ENCODE results near the gene PTGES3L.
A peak's percentile ranks its signal among the peaks of the same experiment; 100 is the strongest.
"Not testable (repeated sequence)": the region's sequence is repeated elsewhere in the genome, so short reads cannot be mapped to it uniquely, and the experiment has no call there.

Gene PTGES3L

GRCh38 chr17:42997390-42997983 lies 17.6 kb upstream of the PTGES3L start:
- Histone ChIP-seq H3K9me3 (replicated peaks; ENCODE audit: insufficient read depth, low read length) (no peaks in the 10 kb centered on the region), H3F3A (ENCODE audit: insufficient read depth, low read length) (peaks cover 42% of the 10 kb centered on the region), H3K9ac (ENCODE audit: low read length) (peak overlapping the region; percentile 48; the same call in 1 of the 2 replicates), H3K9me2 (replicated peaks; ENCODE audit: insufficient read depth, low read length) (no peaks in the 10 kb centered on the region), H3K79me2 (ENCODE audit: low read length) (peaks cover 27% of the 10 kb centered on the region), H3K27ac (ENCODE audit: low read length) (peak overlapping the region; percentile 79; the same call in 1 of the 2 replicates), H4K20me1 (ENCODE audit: insufficient read depth, low read length) (no peaks in the 10 kb centered on the region), H2AFZ (ENCODE audit: low read length) (peak overlapping the region; percentile 39), H3K27me3 (replicated peaks; ENCODE audit: insufficient read depth, low read length) (no peaks in the 10 kb centered on the region), H3K4me1 (ENCODE audit: low read length) (peaks cover 14% of the 10 kb centered on the region), H3K4me3 (ENCODE audit: low read length) (peak overlapping the region; percentile 48), H3K36me3 (replicated peaks; ENCODE audit: insufficient read depth, low read length) (peaks cover 10% of the 10 kb centered on the region), H3K4me2 (ENCODE audit: low read depth, low read length) (peak overlapping the region; percentile 75)
- TF ChIP-seq CTCF (IDR thresholded peaks at IDR 0.05; ENCODE audit: low read length) = no peak
- TF ChIP-seq EZH2phosphoT487 (IDR thresholded peaks at IDR 0.05; ENCODE audit: low read length) = no peak
- no peak for TF ChIP-seq EZH2 (optimal IDR thresholded peaks at IDR 0.05; ENCODE audit: low read depth, low read length)
- peak; percentile 18 for DNase-seq

GRCh38 chr17:42993913-42994312 lies 14.0 kb upstream of the PTGES3L start:
- H4K20me1 ChIP-seq (ENCODE audit: insufficient read depth, low read length); H3K4me2 ChIP-seq (ENCODE audit: low read depth, low read length); H3K9me3 ChIP-seq (replicated peaks; ENCODE audit: insufficient read depth, low read length); H3K4me3 ChIP-seq (ENCODE audit: low read length); H3K27ac ChIP-seq (ENCODE audit: low read length); H2AFZ ChIP-seq (ENCODE audit: low read length); H3K79me2 ChIP-seq (ENCODE audit: low read length); H3K9ac ChIP-seq (ENCODE audit: low read length); DNase-seq; H3K27me3 ChIP-seq (replicated peaks; ENCODE audit: insufficient read depth, low read length); H3K9me2 ChIP-seq (replicated peaks; ENCODE audit: insufficient read depth, low read length); H3K4me1 ChIP-seq (ENCODE audit: low read length): not testable (repeated sequence)
- peaks cover 20% of the 10 kb centered on the region for H3F3A ChIP-seq (ENCODE audit: insufficient read depth, low read length)
- H3K36me3 ChIP-seq (replicated peaks; ENCODE audit: insufficient read depth, low read length) = peaks cover 13% of the 10 kb centered on the region

- H3K9me3 ChIP-seq (replicated peaks; ENCODE audit: insufficient read depth, low read length) = no peaks in the 10 kb centered on the region
- no peak overlapping the region for H2AFZ ChIP-seq (ENCODE audit: low read length)
- H3K36me3 ChIP-seq (replicated peaks; ENCODE audit: insufficient read depth, low read length) = peaks cover 16% of the 10 kb centered on the region
- H3K9ac ChIP-seq (ENCODE audit: low read length) = no peak overlapping the region
- no peaks in the 10 kb centered on the region for H3K9me2 ChIP-seq (replicated peaks; ENCODE audit: insufficient read depth, low read length)
- H3K4me1 ChIP-seq (ENCODE audit: low read length) = peaks cover 8% of the 10 kb centered on the region; the same call in 1 of the 2 replicates
- H3K4me3 ChIP-seq (ENCODE audit: low read length) = no peak overlapping the region
- H3K27ac ChIP-seq (ENCODE audit: low read length) = no peak overlapping the region
- no peaks in the 10 kb centered on the region for H4K20me1 ChIP-seq (ENCODE audit: insufficient read depth, low read length)
- no peak for DNase-seq
- H3K79me2 ChIP-seq (ENCODE audit: low read length) = no peaks in the 10 kb centered on the region
- peaks cover 12% of the 10 kb centered on the region for H3F3A ChIP-seq (ENCODE audit: insufficient read depth, low read length)
- TF ChIP-seq EZH2 (optimal IDR thresholded peaks at IDR 0.05; ENCODE audit: low read depth, low read length) = no peak
- TF ChIP-seq EZH2phosphoT487 (IDR thresholded peaks at IDR 0.05; ENCODE audit: low read length) = no peak
- no peak for TF ChIP-seq CTCF (IDR thresholded peaks at IDR 0.05; ENCODE audit: low read length)
- no peaks in the 10 kb centered on the region for H3K27me3 ChIP-seq (replicated peaks; ENCODE audit: insufficient read depth, low read length)
- H3K4me2 ChIP-seq (ENCODE audit: low read depth, low read length) = no peak overlapping the region
These were observed 13.0 kb upstream of the PTGES3L start for GRCh38 chr17:42992872-42993271.

- no peaks in the 10 kb centered on the region for H4K20me1 ChIP-seq (ENCODE audit: insufficient read depth, low read length)
- H3K27ac ChIP-seq (ENCODE audit: low read length) = no peak overlapping the region
- H3K4me1 ChIP-seq (ENCODE audit: low read length) = no peaks in the 10 kb centered on the region
- DNase-seq = no peak
- no peaks in the 10 kb centered on the region for H3F3A ChIP-seq (ENCODE audit: insufficient read depth, low read length)
- TF ChIP-seq CTCF (IDR thresholded peaks at IDR 0.05; ENCODE audit: low read length) (no peak), EZH2phosphoT487 (IDR thresholded peaks at IDR 0.05; ENCODE audit: low read length) (no peak), EZH2 (optimal IDR thresholded peaks at IDR 0.05; ENCODE audit: low read depth, low read length) (no peak)
- H3K4me2 ChIP-seq (ENCODE audit: low read depth, low read length) = no peak overlapping the region
- peaks cover 16% of the 10 kb centered on the region for H3K36me3 ChIP-seq (replicated peaks; ENCODE audit: insufficient read depth, low read length)
- no peaks in the 10 kb centered on the region for H3K79me2 ChIP-seq (ENCODE audit: low read length)
- H2AFZ ChIP-seq (ENCODE audit: low read length) = no peak overlapping the region
- no peak overlapping the region for H3K9ac ChIP-seq (ENCODE audit: low read length)
- H3K9me2 ChIP-seq (replicated peaks; ENCODE audit: insufficient read depth, low read length) = no peaks in the 10 kb centered on the region
- no peaks in the 10 kb centered on the region for H3K9me3 ChIP-seq (replicated peaks; ENCODE audit: insufficient read depth, low read length)
- no peaks in the 10 kb centered on the region for H3K27me3 ChIP-seq (replicated peaks; ENCODE audit: insufficient read depth, low read length)
- H3K4me3 ChIP-seq (ENCODE audit: low read length) = no peak overlapping the region
These were observed 11.6 kb upstream of the PTGES3L start for GRCh38 chr17:42991471-42991870.
